ENCODE measurements around the gene TBPL2.

- TF ChIP-seq CTCF (IDR thresholded peaks at IDR 0.05; ENCODE audit: low read depth, low read length), result no peak
- TF ChIP-seq MAX (IDR thresholded peaks at IDR 0.05; ENCODE audit: low read depth, low read length), result no peak
- no peak for TF ChIP-seq POLR2A (IDR thresholded peaks at IDR 0.05; ENCODE audit: extremely low read depth, insufficient read length)
- TF ChIP-seq MYC (IDR thresholded peaks at IDR 0.05; ENCODE audit: low read depth, low read length), result no peak
Measured at GRCh38 chr14:55451398-55451797, 11.0 kb upstream of the TBPL2 start.
